Brain pericyte (primary cell): ENCODE measurements around the gene TTF1.

Experiments used
- DNase-seq: peaks from one replicate; pipeline ENCODE4 v3.0.0-alpha.2; 2012; ENCODE audit warnings: low read depth, low spot score

TTF1 gene

DNA sequence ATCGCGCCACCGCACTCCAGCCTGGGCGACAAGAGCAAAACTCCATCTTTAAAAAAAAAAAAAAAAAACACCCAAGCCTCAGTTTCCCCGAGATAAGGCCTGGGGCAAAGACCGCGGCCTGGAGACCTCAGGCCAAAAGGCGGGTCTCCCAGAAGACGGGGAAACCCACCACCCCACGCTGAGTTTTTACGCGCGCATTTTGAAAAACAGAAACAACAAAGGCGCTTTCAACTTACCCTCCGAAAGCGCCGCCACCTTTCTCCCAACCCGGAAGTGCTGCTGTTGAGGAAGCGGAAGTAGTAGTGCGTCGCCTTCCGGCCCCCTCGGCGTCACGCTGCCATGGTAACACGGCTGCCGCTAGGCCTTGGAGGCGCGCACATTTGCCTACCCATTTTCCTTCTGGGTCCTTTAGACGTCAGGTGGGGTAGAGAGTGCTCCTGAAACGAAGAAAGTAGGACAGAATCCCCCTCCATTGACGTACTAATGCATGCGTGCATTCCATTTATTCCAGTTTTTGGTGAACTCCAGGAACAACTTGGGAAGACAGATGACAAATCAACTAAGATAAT lies at the start of gene TTF1:
Gene TTF1, minus strand, starts transcription at position 287 of the 569 bp plus-strand sequence. CDS start 4,019 bp downstream, outside the sequence.
- DNase-seq = peak; percentile 58

- no peak for DNase-seq
Observed at GRCh38 chr9:132456241-132456640, 49.6 kb upstream of the TTF1 start.

DNA sequence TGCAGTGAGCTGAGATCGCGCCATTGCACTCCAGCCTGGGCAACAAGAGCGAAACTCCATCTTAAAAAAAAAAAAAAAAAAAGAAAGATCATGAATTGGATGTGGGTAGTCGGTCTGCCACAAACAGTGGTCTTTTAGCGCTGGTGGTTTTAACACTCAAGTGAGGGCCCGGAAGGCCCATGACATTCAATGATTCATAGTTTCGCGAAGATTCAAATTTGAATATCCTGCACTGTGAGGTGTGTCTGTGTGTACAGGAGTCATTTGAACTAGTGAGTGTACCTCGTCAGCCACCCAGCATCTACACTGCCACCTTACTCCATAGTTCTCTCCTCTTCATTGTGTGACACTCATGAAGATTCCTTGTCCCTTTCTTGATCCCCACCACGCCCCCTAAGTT lies 44.6 kb upstream of the TTF1 start:
- DNase-seq = no peak

DNA sequence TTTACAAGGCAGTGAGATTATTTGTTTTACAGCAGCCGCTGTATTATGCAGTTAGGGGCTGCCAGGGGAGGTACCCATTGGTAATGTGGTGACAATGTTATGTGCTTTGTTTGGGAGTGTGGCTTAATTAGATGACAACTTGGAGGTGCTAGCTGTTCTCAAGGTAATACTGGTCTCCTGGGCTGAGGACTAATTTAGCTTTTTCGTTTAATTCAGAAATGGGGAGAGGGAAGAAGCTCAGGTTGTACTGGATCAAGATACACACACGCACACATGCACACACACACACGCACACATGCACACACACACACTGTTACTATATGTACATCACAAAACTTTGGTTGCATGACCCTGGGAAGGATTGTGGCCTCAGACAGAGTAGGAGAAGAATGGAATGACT lies 41.3 kb upstream of the TTF1 start:
- DNase-seq = no peak

DNA sequence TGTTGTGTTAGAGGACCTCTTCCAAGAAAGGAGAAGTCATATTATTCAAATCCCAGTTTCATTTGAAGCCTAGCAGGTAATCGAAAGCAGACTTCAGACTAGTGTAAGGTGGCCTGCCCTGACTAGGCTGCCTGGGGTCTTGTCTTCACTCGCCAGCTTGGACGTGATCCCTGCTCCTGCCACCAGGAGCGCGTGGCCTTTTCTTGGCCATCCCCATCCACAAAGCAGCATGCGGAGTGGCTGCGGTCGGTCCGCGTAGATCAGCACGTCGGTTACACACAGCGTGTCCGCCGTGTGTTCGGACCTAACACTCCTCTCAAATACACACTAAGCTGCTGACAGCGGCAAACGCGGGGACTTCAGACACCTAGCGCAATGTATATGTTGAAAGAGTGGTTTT lies 40.7 kb upstream of the TTF1 start:
- DNase-seq = no peak

- no peak for DNase-seq
Observed at GRCh38 chr9:132446887-132447286, 40.2 kb upstream of the TTF1 start.

GRCh38 chr9:132443951-132444607 lies 37.4 kb upstream of the TTF1 start:
- no peak for DNase-seq

DNA sequence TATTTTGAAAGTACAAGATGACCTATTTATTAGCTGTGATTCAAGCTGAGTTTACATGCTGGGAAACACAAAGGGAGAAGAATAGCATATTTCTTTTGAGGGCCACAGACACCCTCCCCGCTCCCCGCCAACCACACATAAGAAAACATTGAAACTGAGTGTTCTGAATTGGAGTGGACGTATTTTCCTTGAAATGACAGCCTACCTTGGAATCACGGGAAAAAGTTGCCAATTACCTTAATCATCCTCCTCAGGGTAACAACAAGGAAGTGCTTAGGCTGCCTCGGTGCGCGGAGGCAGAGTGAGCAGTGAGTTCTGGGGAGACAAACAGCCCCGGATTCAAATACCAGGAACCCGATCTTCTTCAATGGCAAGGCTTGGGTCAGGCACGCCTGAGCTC lies 34.8 kb upstream of the TTF1 start:
- DNase-seq = no peak

GRCh38 chr9:132440735-132441134 lies 34.1 kb upstream of the TTF1 start:
- DNase-seq = no peak

- DNase-seq = no peak
Observed at GRCh38 chr9:132439153-132439552, 32.5 kb upstream of the TTF1 start.

DNA sequence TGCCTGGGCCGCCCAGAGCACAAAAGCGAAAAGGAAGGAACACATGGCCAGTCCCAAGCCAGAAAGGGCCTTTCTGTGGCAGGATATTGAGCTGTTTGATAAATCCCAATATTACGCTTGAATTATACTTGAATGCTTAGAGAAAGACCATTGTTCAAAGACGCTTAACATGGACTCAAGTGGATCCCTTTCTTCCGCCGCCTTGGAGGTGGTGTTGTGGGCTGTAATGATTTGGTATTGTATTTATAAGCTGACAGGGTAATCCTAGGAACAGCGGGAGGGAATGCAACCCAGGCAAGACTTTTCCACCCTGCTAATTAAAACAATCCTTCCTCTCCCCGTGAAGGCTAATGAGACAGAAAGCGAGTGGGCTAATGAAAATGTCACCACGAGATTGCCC lies 28.2 kb upstream of the TTF1 start:
- no peak for DNase-seq

- DNase-seq = no peak
Observed at GRCh38 chr9:132430998-132431397, 24.4 kb upstream of the TTF1 start.

DNA sequence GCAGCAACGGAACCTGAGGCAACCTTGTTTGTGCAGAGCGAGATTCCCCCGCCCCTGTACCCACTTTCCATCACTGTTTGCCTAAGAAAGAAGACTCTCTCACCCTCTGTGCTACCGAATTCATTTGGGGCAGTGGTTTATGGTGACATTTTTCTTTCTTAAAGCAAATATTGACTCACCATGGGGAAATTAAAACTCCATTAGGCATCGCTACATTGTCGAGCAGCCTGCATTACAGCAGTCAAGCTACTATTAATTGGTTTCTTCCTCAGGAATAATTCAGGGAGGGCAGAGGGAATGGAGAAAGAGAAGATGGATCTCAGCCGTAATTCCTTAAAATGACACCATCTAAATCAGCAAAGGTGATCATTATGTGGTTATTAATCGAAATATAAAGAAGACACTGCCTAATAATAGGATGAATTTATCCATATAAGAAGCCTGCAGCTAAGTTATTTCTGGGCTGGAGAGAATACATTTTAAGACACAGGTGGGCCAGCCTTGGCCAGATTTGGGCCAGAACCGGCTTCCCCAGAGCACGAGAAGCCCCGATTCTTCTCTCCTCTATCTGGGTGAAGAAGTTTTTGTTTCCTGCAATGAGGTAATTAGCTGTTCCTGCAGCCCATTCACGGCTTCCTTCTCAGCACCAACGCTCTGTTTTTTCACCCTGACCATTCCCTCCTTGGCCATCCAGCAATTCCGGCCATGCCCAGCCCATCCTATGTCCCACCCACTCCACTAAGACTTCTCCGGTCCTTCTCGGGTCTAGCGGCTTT lies 20.2 kb upstream of the TTF1 start:
- DNase-seq = no peak

- no peak for DNase-seq
Observed at GRCh38 chr9:132425675-132426062, 19.0 kb upstream of the TTF1 start.

DNA sequence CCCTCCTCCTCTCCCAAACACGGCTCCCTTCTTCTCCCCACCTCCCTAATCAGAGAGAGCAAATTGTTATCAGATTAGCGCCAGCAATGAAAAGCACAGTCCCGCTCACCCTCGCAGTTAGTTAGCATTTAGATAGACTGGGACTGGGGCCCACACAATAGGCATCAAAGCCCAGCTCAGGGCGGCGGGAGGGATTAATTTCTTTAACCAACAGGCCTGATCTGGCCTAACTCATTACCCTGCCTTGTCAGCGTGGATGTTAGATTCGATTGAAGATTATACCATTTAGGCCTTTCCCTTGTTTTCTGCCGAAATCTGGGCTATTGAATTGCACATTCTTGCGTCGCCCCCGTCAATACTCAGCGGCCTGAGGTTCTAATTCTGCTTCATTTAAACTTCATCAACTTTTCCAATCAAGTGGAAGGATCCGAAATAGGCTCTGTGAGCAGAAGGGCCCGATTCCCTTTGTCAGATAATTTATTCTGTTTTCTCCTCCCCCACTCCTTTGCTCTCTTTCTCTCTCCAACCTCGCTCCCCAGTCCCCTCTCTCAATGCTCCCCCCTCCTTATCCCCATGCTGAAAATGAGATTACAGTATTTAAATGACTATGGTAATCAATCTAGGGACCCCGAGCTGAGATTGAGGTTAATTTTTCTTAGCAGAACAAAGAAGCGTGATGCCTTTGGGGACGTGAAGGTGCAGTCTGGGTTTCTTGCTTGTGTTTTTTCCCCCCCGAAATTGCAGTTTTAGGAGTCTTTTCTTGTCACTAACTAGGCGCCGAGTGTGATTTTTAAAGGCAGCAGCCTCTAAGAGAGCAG lies 18.4 kb upstream of the TTF1 start:
- no peak for DNase-seq

GRCh38 chr9:132423503-132423902 lies 16.9 kb upstream of the TTF1 start:
- no peak for DNase-seq

GRCh38 chr9:132422574-132422973 lies 15.9 kb upstream of the TTF1 start:
- no peak for DNase-seq

DNA sequence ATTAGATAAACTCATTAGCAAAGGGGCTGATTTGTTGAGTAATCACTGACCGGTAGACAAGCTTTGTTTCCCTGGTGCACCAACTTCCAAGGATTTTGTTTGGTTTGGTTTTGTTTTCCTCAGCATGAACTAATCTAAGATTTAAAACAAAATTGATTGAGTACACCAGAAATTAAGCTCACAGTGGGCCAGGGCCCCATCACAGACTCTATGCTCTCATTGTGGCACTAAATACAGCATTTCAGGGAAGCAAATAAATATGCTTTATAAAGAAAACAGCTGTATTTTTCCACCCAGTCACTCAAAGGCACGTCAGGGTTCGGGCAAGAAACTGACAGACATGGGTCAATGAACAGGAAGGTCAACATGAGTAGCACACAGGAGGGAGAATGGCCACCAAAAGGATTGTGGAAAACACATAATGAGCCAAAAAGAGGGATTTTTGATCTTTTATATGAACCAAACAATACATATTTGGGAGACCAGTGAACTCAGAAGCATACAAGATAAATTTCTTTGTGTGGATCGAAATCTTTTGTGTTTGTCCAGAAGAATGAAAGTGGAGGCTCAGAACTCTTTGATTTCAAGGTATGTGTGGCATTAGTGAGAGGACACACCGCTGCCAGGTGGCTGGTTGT lies 12.2 kb upstream of the TTF1 start:
- DNase-seq = no peak

GRCh38 chr9:132415181-132415580 lies 8.5 kb upstream of the TTF1 start:
- no peak for DNase-seq

- no peak for DNase-seq
Observed at GRCh38 chr9:132414731-132415130, 8.1 kb upstream of the TTF1 start.

- DNase-seq = no peak
Observed at GRCh38 chr9:132413926-132414325, 7.3 kb upstream of the TTF1 start.

DNA sequence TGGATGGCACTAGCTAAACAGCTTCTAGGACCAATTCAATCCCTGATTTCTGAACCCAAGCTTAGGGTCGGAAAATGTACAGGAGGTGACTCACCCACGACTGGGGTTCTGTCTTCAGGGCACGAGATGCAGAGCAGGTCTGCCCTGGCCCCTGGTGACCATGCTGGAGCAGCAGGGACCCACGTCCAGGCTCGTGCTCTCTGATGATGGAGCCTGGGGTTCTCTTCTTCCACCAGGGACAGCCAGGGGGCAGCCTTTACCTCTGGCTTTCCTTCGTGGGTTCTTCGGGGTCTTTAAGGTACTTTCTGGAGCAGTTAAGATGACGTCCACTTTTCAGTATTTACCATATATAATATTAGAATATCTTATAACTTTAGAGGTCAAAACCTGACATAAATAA lies 5.4 kb upstream of the TTF1 start:
- no peak for DNase-seq
